Suppressor macrophage treated with lipopolysaccharide for 1 hour (primary cell): Measurements from ENCODE around the gene ITGA5.

ENCODE experiments used
- DNase-seq, 3 donors: peaks; one replicate each; pipeline ENCODE4 v3.0.0-alpha.2; 2020 to 2022

Gene ITGA5

DNA sequence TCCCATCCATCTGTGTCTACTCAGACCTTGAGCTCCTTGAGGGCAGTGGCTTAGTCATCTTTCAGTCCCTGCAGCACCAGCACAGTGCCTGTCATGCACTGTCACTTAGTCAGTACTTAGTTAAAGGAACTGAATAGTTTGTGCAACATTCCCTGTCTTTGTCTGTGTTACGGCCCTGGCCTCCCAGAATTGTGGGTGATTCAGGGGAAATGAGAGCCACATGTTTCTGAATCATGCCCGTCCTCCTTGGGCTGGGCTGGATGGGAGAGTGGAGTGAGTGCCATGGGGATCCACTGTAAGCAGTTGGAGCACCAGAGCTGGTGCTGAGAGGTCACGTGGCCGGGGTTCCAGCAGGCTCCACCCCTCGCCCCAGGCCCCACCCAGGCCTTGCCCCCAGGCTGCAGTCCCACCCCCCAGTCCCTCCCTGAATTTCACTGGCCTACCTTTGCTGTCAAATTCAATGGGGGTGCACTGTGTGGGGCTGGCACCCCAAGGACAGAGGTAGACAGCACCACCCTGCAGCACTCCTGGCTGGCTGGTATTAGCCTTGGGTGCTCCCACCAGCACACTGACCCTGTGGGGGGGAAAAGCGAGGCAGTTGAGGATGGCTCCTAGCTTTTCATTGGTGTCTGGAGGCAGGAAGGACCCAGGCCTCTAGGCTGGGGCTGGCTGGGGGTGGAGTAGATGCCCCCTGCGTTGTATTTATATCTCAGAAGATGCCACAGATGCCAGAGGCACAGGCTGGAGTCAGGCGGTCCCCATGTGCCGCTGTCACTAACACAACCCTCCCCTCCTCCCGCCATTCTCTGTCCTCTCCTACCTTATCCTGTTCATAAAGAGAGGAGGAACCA, 7.5 kb downstream of the ITGA5 start:
- peak; percentile 96 to 100 (median 98) for DNase-seq

GRCh38 chr12:54409267-54409666, 9.8 kb downstream of the ITGA5 start:
- DNase-seq: no peak

DNA sequence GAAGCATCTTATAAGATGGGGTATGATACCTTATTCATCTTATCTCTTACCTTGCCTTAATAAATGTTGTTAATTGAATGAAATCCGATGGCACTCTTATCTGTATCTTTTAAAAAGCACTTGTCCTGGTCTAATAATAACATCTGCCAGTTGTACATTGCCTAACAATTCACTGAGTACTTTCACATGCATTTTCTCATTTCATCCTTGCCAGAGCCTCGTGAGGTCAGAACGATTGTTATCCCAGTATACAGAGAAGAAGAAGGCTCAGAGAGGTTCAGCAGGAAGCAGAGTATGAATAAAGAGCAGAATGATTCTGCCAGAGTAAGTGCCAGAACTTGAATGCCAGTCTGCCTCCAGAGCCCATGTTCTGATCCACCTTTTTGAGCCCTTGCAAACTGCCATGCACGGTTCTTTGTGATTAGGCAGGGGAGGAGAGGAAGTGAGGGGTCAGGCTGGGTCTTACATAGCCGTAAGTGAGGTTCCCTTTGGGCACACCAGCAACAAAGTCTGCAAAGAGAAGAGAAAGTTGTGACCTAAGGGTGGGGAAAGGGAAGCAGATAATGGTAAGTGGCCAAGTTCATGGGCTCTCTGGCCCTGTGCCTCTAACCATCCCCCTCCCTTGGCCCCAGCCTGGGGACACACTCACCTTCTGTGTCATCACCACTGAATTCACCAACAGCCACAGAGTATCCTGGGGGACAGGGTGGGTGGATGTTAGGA, 11.7 kb downstream of the ITGA5 start:
- peak in 2 of 3 donors; percentile 47 to 53 for DNase-seq

DNA sequence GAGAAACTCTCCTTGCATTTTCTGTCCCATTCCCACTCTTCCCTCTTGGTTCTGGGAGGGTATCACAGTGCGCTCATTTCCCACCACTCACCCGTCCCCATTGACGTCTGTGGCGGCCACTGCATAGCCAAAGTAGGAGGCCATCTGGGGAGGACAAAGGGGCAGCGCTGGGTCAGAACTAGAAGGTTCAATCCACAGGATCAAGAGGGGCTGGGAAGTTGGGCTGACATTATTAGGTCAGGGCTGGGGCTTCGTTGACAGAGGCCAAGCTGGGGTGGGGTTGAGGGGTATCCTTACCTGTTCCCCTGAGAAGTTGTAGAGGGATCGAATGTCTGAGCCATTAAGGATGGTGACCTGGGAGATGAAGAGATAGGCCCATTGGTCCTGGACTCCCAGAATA, 13.5 kb downstream of the ITGA5 start:
- DNase-seq: no peak

GRCh38 chr12:54405106-54405505, 14.0 kb downstream of the ITGA5 start:
- DNase-seq: no peak

- peak; percentile 72 to 79 (median 77) for DNase-seq
Observed at GRCh38 chr12:54404061-54405004, 14.7 kb downstream of the ITGA5 start.

- DNase-seq: no peak
Observed at GRCh38 chr12:54401119-54401518, 17.9 kb downstream of the ITGA5 start.

DNA sequence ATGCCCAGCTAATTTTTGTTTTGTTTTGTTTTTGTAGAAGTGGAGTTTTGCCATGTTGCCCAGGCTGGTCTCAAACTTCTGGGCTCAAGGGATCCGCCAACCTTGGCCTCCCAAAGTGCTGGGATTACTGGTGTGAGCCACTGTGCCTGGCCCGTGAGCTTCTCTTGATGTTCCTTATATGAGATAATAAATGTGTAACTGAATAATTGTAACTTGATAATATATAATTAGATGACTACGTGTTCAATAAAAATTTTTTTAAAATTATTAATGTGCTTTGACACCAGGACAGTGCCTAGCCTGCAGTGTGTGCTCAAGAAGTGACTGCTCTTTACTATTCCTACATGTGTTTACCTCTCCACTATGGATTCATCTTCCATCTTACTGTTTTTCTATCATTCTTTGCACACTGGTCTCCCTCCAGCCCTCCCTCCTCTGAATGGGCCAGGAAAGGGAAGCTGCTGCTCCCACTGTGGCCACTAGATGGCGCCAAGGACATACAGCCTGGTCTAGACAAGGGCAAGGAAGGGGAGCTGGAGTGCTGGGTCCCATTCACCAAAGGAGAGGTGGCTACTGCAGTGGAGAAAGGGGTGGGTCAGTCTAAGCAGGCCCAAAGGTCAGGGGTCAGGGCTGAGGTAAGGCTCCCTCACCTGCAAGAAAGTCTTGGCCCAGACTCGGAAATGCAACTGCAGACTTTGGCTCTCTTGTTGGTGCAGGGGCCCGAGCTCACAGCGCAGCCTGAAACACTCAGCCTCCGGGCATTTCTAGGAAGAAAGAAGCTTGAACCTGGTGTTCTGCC, 19.9 kb downstream of the ITGA5 start:
- DNase-seq: peak; percentile 86 to 90 (median 86)

DNA sequence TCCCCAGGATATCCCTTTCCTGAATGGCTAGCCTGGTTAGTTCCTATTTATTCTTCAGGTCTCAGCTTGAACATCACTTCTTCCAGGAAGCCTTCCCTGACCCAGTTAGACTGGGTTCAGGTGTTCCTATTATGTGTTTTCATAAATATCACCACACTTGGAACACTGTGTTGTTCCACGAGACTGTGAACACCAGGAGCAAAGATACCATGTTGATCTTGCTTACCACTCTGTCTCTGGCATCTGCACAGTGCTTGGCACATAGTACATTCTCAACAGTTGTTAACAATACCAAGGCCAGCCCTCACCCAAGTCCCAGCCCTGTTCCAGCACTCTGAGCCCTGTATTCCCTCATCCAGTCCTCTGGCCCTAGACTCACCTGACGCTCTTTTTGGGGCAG, 20.8 kb downstream of the ITGA5 start:
- DNase-seq: no peak

DNA sequence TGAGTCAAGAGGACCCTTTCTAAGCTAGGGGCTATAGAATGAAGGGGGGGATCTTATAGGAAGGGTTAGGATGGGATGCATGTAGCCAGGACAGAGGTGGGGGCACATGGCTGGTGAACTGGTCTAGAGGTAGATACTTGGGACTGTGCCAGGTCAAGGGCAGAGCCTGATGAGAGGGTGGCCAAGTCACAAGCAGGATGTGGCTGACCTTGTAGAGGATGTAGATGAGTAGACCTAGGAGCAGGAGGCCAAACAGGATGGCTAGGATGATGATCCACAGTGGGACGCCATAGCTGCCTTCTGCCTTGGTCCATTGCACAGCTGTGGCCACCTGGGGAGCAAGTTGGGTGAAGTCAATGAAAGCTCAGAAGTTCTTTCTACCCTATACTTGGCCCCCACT, 21.9 kb downstream of the ITGA5 start:
- DNase-seq: no peak

GRCh38 chr12:54395545-54395944, 23.5 kb downstream of the ITGA5 start:
- DNase-seq: no peak

DNA sequence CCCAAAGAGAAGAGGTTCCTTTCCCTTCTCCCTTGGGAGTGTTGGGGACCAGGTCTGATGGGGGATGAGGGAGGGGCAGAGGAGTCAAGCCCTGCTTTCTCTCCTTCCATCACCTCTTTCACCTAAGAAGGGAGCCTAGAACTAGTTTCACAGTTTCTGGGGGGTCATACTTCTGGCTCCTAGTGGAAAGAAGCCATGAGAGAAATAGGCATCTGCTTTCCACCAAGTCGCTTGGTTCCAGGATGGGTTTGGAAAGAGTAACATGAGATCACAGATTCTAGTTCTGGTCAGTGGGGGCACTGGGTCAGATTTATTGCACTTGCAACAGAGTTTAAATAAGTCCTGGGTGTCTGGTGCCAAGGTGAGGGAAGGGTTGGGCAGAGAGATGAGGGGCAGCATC, 24.1 kb downstream of the ITGA5 start:
- DNase-seq: no peak

- peak; percentile 79 to 86 (median 82) for DNase-seq
Observed at GRCh38 chr12:54394281-54394719, 24.8 kb downstream of the ITGA5 start.

- peak; percentile 60 to 73 (median 71) for DNase-seq
Observed at GRCh38 chr12:54393743-54394142, 25.3 kb downstream of the ITGA5 start.

GRCh38 chr12:54393207-54393609, 25.9 kb downstream of the ITGA5 start:
- DNase-seq: no peak

DNA sequence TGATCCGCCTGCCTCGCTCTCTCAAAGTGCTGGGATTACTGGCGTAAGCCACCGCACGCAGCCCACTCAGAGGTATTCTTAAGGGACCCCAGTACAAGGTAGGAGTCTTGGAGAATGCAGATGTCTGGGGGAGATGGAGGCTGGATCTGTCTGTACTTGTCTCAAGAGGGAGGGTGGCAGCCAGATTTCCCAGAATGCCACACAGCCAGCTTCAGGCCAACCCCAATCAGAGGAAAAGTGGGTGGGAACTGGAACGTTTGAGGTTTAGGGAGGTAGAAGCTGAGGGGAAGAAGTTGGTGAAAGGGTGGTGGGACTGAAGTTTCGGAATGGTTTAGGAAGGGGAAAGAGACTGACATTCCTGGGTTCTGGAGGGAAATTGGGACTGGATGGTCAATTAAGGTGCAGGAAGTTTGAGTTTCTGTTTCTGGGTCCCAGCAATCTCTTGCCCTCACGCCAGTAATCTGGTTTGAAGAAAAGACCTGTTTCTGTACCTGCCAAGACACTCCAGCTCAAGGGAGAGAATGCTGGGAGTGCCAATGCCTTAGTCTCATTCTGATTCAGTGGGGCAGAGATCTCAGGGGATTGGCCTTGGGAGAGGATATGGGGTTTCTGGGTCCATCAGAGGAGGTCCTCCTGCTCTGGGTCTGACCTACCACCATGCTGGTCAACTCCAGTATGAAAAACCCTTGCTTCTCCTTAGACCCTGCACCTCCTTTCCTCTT, 26.4 kb downstream of the ITGA5 start:
- no peak for DNase-seq

- DNase-seq: no peak
Observed at GRCh38 chr12:54390668-54391551, 28.2 kb downstream of the ITGA5 start.

- peak in 1 of 3 donors; percentile 38 for DNase-seq
Observed at GRCh38 chr12:54390176-54390667, 28.8 kb downstream of the ITGA5 start.

DNA sequence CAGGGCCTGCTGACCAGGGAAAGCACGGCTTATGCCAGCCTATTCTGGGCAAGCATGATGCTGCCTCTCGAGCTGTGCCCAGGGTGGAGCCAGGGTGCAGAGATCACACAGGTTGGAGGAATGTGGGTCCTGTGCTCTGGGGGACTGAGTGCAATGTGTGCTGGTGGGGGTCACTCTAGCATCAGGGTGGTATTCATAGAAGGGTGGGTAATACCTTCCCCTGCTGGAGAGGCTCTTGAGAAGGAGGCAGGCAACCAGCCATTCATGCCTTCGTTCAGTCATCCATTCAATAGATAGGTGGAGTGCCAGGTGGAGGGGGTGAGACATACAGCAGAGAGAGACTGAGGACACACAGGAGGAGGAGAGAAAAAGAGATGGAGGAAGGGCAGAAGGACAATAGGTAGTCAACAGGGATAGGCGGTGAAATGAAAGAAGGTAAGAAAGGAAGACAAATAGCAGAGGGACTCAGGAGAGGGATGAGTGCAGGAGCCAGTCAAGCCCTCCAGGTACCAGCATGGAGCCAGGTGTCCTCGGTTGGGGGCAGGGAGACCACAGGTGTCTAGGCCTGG, 29.4 kb downstream of the ITGA5 start:
- DNase-seq: no peak

DNA sequence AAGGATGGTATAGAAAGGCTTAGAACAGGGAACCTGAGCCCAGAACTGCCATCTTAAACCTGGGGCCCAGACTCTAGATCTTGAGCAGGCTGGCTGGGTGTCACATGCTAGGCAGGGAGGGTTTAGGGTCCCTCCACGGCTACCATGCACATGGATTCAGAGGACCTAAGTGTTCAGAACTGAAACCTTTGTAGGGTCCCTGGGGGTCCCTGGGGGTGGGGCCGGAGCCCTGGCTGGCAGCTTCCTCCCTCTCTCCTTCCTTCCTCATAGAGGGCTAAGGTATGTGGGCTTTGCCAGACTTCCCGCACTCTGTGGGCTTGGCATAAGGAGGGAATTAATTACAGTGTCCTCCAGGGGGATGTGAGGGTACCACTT, 29.9 kb downstream of the ITGA5 start:
- no peak for DNase-seq
